ENCODE measurements around the gene PRDM16.
"Not testable (repeated sequence)": the region's sequence is repeated elsewhere in the genome, so short reads cannot be mapped to it uniquely, and the experiment has no call there.

The PRDM16 gene

DNA sequence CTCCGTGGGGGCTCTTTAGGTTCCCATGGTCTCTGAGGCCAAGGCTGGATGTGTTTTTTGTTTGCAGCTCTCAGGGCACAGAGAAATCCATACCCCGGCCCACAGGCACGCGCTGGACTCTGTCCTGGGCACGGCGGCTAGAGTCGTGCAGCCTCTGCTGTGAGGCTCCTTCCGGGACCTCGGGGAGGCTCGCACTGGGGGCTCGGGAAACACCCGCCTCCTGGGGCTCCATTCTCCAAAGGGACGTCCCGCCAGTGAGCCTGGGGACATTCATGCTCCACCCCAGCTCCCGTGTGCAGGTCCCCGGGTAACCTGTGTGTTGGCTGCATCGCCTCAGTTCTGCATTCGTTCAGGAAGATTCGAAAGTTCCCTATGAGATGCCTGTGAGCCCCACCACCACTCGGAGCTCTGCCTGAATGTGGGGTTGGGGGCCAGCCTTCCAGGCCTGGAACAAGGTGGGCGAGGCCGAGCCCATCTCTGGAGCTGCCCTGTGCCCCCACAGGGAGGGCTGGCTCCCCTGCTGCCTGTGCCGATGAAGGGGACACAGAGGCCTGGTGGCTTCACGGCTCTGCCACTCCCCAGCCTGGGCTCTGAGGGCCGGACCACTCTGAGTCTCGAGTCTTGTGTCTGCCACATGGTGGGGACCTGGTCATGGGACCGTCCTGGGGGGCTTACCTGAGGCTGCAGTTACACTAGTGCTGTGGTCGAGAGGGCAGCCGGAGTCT is 203.5 kb downstream of the PRDM16 start:
- DNase-seq, result no peak

DNA sequence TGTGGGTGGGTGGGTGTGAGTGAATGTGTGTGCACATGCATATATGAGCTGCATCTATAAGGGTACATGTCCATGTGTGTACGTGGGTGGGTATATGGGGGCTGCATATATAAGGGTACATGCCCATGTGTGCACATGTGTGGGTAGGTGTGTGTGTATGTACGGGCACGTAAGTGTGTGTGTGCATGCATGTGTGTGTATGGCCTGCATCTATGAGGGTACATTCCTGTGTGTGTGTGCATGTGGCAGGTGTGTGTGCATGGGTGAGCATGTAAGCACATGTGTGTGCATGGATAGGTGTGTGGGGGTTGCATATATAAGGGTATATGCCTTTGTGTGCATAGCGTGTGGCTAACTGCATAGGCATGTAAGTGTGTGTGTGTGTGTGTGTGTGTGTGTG is 204.4 kb downstream of the PRDM16 start:
- DNase-seq, result no peak

DNA sequence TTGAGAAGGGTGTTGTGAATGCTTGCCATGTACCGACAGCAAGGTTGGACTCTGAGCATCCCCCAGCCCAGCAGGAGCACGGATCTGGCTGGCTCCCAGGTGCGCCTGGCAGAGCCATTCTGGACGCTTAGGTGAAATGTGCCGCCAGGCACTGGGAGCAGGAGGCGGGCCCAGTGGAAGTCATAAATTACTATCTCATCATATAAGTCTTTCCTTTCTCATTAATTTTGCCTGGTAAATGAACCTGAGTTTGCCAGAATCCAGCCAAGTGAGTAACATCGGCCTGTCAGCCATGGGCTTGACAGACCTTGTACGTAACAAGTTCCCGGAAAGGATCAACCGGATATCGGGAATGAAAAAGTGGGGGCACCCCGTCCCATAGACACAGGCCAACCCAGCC is 206.0 kb downstream of the PRDM16 start:
- no peak for DNase-seq

DNA sequence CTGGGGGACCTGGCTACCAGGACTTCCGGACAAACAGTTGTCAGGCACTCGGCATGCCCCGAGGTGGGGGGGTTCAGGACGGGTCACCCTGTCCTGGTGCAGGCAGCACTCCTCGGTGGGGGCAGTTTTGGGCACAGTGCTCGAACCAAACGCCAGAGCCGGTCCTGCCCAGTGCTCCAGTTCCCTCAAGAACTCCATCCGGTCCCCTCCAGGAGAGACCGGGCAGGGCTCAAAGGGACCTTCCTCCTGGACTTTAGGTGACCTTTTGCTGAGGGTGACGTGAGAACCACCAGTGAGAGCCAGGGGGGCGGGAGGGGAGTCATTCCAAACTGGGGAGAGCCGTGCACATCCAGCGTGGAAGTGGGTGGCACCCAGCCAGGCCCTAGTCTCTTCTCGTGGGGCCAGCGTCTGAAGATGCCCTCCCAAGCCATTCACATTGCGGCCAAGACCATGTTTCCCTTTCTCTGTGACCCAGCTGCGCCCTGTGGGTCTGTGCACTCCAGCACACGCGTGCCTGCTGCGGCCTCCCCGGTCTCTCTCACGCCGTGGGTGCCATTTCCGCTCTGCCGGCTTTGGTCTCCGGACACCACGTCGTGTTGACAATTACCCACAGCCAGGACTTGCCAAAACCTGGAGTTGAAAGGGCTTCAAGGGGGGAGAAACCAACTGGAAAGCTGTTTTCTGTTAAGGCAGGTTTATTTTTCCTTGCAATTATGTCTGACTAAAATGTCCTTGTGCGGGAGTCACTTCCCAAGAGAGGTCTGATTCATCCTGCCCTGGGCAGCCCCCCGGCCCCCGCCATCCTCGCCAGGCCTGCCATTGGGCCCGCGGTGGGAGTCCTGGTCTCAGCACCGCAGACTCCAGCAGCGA is 206.7 kb downstream of the PRDM16 start:
- DNase-seq, result no peak

DNA sequence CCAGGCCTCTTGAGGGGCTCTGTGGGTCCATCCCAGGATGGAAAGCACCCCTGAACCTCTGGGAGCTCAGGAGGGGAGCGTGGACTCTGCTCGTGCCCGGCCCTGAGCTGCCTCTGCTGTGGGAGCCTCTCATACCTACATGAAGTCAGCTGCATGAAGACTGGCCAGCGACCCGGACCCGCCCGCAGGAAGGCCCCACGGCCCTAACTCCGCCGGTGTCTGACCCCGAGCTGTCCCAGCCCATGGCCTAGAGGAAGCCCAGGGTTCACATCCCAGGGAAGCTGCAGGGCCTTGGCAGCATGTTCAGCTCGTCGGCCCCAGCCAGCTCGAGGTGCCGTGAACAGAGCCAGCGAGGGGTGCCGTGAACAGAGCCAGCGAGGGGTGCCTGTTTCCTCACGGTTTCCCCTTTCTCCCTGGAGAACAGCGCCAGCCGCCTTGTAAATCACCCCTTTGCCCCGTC is 207.4 kb downstream of the PRDM16 start:
- no peak for DNase-seq

DNA sequence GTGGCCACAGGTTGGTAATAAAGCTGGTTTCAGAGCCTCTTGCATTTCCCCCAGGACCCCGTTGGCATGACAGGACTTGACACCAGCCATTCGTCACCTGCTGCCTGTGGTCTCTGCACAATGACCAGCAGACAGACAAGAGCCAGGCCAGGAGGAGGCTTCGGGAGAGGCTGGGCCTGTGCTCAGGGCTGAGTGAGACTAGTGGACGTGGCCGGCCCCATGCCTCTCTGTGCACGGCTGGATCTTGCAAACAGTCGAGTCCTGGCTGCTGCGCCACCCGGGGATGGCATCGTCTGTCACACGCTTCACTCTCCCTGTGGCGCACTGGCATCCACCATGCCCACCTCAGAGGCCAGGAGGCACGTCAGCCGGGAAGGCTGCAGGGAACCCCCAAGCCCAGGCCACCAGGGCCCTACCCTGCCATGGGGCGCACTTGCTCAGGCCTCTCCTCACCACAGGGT is 208.0 kb downstream of the PRDM16 start:
- DNase-seq, result no peak

DNA sequence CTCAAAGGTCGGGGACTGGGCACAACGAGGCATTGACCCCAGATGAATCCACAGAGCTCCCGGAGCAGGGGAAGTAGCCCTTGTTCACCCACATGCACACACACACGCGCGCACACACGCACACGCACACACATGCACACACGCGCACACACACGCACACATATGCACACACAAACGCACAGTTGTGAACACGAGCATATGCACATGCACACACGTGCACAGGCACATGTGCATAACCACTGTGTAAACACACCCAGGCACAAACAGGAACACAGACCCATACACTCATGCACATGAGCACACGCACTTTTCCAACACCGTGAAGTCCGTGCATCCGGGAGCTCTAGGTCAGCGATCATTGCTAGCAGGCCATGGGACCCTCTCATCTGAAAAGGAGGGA is 208.6 kb downstream of the PRDM16 start:
- no peak for DNase-seq

DNA sequence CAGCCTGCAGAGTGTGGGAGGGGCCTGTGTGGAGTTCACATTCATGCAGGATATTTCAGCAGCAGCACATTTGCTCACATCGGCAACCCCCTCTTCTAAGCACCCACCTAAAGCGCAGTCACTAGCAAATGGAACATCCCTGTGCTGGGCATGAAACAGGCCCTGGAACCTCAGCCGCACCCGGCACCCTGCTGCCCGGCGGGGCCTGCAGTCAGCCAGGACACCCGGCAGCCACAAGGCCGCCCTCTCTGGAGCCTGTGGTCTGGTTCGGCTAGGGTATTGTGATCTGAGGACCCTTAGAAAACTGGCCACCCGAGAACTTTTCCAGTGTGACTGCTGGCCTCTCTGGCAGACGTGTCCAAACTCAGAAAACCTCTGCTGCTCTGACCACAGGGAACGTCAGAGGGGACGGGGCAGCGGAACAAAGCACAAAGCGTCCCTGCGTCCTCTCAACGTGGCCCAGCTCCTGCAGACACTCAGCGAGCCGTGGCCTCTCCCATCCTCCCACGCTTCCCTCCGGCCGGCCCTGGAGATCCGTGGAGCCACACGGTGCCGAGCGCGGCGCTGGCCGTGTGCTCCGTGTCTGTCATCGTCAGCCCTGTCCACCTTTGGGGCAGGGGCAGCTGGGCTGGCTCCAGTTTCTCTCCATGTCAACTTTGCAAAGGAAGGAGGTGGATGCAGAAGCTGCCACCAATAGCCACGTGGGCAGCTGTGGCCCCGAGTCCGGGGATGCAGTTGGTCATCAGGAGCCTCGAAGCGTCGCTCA is 209.6 kb downstream of the PRDM16 start:
- DNase-seq, result no peak

DNA sequence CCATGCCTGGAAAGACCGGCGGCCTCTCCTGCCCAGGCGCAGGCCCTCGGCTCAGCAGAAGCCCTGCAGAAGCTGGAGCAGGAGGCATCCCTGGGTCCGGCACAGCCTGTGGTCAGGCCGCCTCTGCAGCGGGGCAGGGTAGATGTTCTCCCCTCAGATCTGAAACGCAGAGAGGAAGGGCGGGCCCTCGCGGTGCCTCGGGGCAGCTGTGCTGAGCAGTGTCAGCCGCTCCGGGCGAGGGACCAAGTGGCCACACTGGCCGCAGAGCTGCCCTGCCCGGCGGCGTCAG is 210.1 kb downstream of the PRDM16 start:
- no peak for DNase-seq

DNA sequence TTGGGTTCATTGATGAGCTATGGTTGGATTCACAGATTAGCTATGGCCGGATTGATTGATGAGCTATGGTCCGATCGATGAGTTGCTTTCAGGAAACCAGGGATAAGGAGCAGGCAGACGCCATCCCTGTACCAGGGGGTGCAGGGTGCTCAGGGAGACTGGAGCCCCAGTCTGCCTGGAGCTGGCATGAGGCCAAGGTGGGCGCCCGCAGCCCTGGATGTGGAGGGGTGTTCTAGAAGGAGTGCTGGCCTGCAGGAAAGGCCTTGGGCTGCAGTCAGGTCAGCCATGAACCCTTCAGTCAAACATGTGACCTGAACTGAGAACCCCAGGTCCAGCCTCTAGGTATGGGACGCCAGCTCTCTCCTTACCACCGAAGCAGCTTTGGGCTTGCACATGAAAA is 212.7 kb downstream of the PRDM16 start:
- no peak for DNase-seq

DNA sequence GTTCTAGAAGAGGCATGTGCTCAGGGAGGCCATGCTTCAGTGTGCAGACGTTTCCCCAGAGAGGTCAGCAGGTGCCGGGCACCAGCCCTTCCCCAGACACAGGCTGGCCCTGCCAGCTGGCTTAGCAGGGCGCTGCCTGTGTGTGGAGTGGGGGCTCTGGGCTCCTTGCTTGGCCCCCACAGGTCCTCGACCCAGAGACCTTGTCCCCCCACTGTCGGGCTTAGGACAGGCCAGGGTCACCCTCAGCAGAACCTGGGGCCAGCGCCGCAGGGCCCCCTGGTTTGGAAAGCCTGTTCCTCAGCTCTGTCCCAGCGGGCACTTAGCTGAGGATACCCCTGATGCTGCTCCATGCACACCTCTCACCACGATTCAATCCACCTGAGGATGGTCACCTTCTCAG is 213.2 kb downstream of the PRDM16 start:
- DNase-seq, result no peak

DNA sequence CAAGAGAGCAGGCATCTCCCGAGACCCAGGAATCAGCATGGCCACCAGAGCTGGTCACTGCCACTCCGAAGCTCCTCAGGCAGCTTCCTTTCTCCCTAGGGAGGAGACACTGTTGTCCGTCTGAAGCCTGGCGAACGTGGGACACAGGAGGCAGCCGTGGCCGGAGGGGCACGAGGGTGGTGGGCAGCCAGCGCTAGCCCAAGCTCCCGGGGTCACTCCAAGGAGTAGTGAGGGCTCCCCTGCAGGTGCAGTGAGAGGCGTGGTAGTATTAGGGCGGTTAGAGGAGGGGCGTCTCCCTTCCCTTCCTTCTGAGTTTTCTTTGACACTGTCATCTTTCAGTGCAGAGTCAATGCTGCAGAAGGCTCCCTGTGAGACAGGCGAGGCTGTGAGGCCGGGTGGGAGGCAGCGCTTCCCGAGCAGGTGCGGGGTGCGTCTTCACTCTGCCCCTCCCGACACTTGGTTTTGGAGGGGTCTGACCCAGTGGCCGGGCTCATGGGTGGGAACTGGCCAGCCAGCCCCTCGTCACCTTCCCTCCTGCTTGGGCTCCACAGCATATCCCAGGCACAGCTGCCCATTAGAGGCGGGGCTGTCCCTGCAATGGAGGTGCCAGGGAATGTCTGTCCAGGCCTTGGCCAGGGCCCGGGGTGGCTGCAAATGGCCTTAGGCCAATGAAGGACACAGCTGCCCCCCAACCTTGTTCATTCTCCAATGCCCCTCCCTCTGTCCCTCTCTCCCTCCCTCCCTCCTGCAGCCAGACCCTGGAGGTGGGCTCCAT is 213.8 kb downstream of the PRDM16 start:
- no peak for DNase-seq

DNA sequence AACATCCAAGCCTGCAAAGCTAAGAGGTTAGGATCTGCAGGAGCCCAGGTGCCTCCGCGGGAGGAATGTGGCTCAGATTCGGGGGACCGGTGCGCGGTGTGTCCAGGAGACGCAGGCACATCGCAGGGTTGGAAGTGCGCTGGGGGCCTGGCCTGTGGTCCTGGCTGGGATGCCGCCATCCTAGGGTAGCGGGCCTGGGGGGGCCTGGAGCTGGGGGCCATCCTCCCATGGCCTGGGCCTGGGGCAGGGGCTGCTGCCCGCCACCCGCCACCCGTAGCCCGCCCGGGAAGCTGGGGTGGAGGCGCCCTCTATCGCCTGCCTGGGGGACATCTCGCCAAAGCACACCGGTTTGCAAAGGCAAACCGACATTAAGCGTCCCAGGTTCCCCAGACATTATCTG is 214.8 kb downstream of the PRDM16 start:
- no peak for DNase-seq

DNA sequence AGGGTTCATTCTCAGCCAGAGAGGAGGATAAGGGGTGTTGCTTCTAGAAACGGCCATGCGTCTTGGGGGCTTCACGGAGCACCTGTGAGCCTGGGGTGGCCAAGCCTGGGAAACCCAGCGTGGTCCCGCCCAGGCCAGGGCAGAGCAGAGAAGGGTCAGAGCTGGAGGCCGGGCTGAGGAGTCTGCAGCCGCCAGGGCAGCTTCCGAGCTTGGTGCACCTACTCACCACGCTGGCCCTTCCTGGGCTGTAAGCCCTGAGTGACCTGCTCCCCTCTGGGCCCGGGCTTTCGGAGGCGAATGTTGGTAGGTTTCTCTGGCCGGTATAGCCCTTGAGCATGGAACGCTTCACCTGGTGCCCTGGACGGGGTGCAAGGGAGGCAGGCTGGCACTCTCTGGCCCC is 215.7 kb downstream of the PRDM16 start:
- no peak for DNase-seq

DNA sequence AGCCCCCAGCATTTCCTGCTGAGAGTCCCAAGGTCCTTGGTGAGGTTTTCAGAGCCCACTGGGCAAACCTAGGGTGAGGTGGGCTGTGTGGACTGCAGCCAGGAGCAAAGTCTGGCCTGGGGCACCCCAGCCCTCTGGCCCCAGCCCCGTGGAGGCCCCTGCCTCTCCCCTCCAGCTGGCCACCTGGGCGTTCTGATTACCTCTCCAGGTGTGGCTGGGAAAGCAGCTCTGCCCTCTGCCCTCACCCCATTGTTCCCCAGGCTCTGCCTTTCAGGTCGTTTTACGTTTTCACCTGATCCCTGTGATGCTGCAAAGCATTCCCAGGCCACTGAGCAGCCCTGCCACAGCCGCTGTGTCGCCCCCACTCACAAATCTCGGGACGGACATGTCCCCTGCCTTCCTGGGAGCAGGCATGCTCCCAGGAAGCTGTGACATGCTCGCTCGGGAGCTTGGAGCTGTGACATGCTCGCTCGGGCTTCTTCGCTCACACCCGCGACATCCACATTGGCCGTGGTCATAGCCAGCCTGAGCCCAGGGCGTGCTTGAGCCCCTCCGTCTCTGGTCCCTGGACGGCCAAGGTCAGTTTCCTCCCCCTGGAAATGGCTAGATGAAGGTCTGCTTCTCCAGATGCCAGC is 216.2 kb downstream of the PRDM16 start:
- no peak for DNase-seq

DNA sequence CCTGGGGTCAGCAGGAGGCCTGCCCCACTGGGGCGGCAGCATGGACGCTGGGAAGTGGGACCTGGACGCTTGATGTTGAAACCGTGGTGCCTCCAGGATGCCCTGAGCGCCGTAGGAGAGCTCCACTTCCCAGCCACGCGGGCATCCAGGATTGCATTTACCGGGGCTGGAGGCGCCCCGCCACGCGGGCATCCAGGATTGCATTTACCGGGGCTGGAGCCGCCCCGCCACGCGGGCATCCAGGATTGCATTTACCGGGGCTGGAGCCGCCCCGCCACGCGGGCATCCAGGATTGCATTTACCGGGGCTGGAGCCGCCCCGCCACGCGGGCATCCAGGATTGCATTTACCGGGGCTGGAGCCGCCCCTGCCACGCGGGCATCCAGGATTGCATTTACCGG is 218.1 kb downstream of the PRDM16 start:
- DNase-seq, result not testable (repeated sequence)

DNA sequence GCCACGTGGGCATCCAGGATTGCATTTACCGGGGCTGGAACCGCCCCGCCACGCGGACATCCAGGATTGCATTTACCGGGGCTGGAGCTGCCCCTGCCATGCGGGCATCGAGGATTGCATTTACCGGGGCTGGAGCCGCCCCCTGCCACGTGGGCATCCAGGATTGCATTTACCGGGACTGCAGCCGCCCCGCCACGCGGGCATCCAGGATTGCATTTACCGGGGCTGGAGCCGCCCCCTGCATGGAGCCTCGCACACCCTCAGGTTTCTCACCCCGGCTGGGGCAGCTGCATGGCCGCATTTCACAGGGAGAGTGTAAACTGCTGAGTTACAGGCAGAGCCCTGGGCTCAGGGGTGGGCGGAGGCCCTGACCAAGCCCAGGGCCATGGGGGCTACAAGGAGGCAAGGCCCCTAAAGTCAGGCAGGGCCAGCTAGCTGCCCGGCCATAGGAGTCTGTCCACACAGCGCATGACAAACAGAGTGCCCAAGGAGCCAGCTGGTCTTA is 218.7 kb downstream of the PRDM16 start:
- DNase-seq, result no peak

DNA sequence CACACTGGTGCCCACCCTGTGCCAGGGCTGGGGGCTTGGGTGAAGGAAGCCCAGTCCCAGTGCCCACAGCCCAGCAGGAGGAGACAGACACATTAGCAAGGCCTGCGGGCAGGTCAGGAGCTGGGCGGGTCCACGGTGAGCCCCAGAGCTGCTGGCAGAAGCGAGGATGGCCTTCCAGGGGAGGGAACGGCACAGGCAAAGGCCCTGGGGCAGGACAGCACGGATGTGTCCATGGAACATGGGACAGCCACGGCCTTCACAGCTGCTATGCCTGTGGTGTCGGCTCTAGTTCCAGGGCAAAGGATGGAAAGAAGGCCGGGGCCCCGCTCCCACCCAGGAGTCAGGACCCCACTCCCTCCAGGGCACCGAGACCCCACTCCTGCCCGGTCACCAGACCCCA is 220.5 kb downstream of the PRDM16 start:
- no peak for DNase-seq

DNA sequence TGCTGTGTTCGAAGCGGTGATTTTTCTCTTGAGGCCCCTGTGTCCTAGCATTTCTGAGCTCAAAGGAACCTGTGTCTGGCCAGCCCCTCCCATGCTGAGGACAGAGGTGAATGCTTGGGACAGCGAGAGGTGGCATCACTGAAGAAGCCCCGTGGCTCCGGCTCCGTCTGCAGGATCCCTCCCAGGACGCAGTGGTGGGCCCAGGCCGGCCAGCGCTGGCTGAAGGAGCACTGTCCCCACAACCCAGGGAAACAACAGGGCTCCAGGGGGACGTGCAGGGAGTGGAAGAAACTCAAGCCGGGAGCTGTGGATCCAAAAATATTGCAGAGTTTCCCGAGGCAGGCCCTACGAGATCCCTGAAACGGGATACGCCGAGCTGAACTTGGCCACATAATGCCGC is 221.4 kb downstream of the PRDM16 start:
- no peak for DNase-seq

DNA sequence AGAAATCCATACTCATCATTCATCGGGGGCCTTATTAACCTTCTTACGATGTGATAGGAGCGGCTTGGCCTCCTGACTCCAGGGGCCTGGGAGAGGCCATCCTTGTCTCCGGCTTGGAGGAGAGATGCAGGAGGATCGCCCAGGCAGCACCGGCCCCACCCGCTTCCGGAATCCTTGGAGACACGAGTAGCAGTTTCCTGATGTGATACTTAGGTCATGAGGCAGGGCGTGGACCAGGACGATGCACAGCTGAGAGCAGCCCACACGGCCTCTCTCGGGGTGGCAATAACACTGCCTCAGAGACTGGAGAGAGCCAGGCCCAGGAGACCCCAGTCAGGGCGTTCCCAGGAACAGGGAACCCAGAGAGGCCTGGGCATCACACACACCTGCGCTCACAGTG is 221.9 kb downstream of the PRDM16 start:
- DNase-seq, result no peak

DNA sequence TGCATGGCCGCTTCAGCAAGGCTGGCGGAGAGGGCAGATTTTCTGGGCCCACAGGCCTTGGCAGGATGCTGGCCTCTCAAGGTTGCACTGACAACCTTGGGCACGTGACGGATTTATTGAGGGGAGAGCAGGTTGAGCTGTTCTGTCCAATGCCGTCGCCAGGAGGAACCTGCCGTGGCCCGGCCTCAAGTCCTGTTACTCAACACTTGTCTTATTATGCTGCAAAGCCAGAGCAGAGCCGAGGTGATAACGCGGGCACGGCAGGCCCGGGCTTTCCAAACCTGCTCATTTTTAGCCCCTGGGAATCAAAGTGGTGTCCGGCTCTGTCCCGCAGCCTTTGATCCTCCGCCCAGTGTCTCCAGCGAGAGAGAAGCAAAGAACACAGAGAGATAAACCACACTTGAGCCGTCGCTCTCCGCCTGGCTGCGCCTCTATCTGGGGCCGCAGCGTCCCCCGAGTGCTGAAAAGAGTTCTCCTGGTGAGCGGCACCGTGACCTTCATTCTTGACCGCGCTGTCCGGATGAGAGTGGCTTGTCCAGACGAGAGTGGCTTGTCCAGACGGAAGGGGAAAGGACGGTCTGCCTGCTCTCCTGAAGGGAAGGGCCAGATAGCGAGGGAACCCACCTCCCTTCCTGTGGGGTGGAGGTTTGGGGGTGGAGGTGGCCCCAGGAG is 223.2 kb downstream of the PRDM16 start:
- no peak for DNase-seq

All from DMS153 (cell line).